ENCODE results near the gene ARL6. TPM values are rescaled to one million over a fixed set of nuclear protein-coding genes. Genes with fewer than 3 reads are reported as not detected.
A peak's percentile ranks its signal among the peaks of the same experiment; 100 is the strongest.

The ARL6 gene
- total RNA-seq, 2 experiments from 2014 or later = 5.8 to 6.4 TPM

DNA sequence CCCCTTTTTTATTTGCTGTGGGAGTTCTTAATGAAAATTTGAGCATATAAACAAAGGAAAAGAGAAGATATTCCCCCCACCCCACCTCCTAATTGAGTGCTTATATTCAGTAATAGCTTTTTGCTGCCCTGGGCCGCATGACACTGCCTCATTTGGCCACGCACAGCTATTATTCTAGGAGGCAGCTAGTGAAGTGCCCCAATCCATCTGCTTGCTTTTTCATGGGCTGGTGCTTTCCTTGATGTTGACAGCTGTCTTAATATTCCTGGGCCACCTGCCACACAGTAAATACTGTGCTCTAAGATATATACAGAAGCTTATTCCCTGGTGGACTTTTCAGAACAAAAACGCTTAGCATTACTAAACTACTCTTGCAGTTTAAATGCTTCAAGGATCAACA, 53.4 kb downstream of the ARL6 start:
- intact Hi-C loops (cut with micrococcal nuclease) = no loop called here
- CTCF ChIA-PET = no interaction called here
- Mint-ChIP-seq H3K4me1 (ENCODE audit: low read depth) (peaks cover 26% of the 10 kb centered on the region), H3K9me3 (no peaks in the 10 kb centered on the region), H3K4me3 (no peak overlapping the region), H3K27ac (no peak overlapping the region), H3K27me3 (peaks cover 18% of the 10 kb centered on the region), H3K36me3 (ENCODE audit: low read depth) (no peaks in the 10 kb centered on the region)
- POLR2A ChIA-PET = no interaction called here
- DNase-seq (no peak), ATAC-seq (no peak)
- TF ChIP-seq, protein P1, sequence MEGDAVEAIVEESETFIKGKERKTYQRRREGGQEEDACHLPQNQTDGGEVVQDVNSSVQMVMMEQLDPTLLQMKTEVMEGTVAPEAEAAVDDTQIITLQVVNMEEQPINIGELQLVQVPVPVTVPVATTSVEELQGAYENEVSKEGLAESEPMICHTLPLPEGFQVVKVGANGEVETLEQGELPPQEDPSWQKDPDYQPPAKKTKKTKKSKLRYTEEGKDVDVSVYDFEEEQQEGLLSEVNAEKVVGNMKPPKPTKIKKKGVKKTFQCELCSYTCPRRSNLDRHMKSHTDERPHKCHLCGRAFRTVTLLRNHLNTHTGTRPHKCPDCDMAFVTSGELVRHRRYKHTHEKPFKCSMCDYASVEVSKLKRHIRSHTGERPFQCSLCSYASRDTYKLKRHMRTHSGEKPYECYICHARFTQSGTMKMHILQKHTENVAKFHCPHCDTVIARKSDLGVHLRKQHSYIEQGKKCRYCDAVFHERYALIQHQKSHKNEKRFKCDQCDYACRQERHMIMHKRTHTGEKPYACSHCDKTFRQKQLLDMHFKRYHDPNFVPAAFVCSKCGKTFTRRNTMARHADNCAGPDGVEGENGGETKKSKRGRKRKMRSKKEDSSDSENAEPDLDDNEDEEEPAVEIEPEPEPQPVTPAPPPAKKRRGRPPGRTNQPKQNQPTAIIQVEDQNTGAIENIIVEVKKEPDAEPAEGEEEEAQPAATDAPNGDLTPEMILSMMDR (IDR thresholded peaks at IDR 0.05) = no peak

- CTCF ChIA-PET = interaction anchor here (0.8 to 2.7 kb wide), 11 partner anchors 21 to 218 kb away, joined by 3 to 20 read pairs (median 4); partner anchors contain the start of gene RIOX2
- POLR2A ChIA-PET = interaction anchor here (0.9 to 2.0 kb wide), 6 partner anchors 18 to 171 kb away, joined by 3 to 6 read pairs (median 4); no protein-coding TSS in a partner anchor
- Mint-ChIP-seq H3K27ac (peak overlapping the region; percentile 19), H3K4me1 (ENCODE audit: low read depth) (peaks cover 20% of the 10 kb centered on the region), H3K27me3 (peaks cover 22% of the 10 kb centered on the region), H3K9me3 (no peaks in the 10 kb centered on the region), H3K4me3 (peak overlapping the region; percentile 91), H3K36me3 (ENCODE audit: low read depth) (no peaks in the 10 kb centered on the region)
- TF ChIP-seq, protein P1 (IDR thresholded peaks at IDR 0.05) = no peak
- intact Hi-C loops (cut with micrococcal nuclease) = loop anchor here (5.0 kb wide), 1 partner anchor 52 kb away; no protein-coding TSS in a partner anchor
- DNase-seq (no peak), ATAC-seq (no peak)
These were observed 56.2 kb downstream of the ARL6 start for GRCh38 chr3:97820780-97821179.

DNA sequence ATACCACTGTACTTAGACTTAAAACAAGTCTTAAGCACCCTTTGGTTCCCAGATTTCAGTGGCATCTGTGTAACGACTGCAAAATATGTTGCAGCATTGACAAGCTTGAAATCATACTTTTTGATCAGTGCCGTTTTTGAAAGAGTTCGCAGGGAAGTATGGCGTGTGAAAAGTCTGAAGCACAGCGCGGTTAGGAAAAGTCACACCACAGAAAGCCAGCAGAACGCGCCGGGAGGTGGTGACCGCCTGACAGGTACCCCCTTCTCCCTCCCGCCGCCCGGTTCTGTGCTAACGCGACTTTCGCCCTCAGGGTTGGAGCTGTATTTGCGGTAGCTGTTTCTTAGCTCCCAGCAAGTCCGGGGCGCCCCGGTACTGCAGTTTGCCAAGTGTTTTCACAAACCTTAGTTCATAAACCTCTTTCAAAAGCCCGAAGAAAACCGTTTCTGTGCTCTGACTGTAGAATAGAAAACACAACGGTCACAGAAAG, 56.8 kb downstream of the ARL6 start:
- H3K4me3 Mint-ChIP-seq = peak overlapping the region; percentile 91
- H3K27me3 Mint-ChIP-seq = peaks cover 22% of the 10 kb centered on the region
- H3K36me3 Mint-ChIP-seq (ENCODE audit: low read depth) = no peaks in the 10 kb centered on the region

DNA sequence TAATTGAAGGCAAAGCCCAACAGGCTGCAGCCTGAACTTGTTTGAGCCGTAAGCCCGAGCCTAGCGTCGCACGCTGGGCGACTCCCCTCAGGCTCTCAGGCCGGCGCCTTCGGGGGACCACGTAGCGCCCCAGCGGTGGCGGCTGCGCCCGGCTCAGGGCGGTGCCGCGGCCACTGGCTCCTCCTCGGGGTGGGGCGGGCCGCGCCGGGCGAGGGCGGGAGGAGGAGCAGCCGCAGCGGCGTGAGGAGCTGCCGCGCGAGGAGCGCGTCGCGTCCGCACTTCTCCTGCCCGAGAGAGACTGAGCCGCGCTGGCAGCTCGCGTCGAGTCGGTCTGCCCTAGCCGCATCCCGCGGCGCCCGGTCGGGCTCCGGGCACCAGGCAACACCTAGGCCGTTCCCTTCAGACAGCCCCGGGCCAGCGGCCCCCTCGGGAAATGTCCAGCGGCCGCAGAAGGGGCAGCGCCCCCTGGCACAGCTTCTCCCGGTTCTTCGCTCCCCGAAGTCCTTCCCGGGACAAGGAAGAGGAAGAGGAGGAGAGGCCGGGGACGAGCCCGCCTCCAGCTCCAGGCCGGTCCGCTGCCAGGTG, 57.3 kb downstream of the ARL6 start, which contains the start of gene CRYBG3:
TSS of gene CRYBG3 (plus strand) at position 238 of the 585 bp plus-strand sequence. CDS start at position 434, 196 bp downstream.
- intact Hi-C loops (cut with micrococcal nuclease) = loop anchor here (5.0 kb wide), 1 partner anchor 50 kb away; no protein-coding TSS in a partner anchor
- Mint-ChIP-seq H3K27me3 (peaks cover 21% of the 10 kb centered on the region), H3K4me1 (ENCODE audit: low read depth) (peaks cover 17% of the 10 kb centered on the region), H3K36me3 (ENCODE audit: low read depth) (no peaks in the 10 kb centered on the region), H3K4me3 (peak within 1 kb of the TSS; percentile 91), H3K9me3 (no peaks in the 10 kb centered on the region), H3K27ac (peak within 1 kb of the TSS; percentile 78)
- peak; percentile 99 for ATAC-seq
- ChIA-PET POLR2A (interaction anchor here (0.8 to 2.0 kb wide), 8 partner anchors 11 to 156 kb away, joined by 3 to 6 read pairs (median 4); no protein-coding TSS in a partner anchor), CTCF (interaction anchor here (0.9 to 2.7 kb wide), 12 partner anchors 18 to 217 kb away, joined by 3 to 20 read pairs (median 4); partner anchors contain the start of gene RIOX2)
- peak; percentile 83 for DNase-seq
- TF ChIP-seq, protein P1 (IDR thresholded peaks at IDR 0.05) = no peak

More for the DNA sequence above, 56.8 kb downstream of the ARL6 start:
- peak; percentile 47 for ATAC-seq
- Mint-ChIP-seq H3K9me3 (no peaks in the 10 kb centered on the region), H3K27ac (peak overlapping the region; percentile 19), H3K4me1 (ENCODE audit: low read depth) (peaks cover 17% of the 10 kb centered on the region)
- intact Hi-C loops (cut with micrococcal nuclease) = loop anchor here (5.0 kb wide), 1 partner anchor 51 kb away; no protein-coding TSS in a partner anchor
- TF ChIP-seq, protein P1 (IDR thresholded peaks at IDR 0.05) = no peak
- CTCF ChIA-PET = interaction anchor here (0.8 to 2.7 kb wide), 14 partner anchors 17 to 218 kb away, joined by 3 to 20 read pairs (median 4); partner anchors contain the start of gene RIOX2
- POLR2A ChIA-PET = interaction anchor here (0.8 to 2.0 kb wide), 8 partner anchors 11 to 157 kb away, joined by 3 to 6 read pairs (median 4); no protein-coding TSS in a partner anchor
- DNase-seq = peak; percentile 65

Data from activated CD8-positive, alpha-beta T cell treated with anti-CD3 and anti-CD28 coated beads for 36 hours (primary cell).